ENCODE data around the gene TECR. TPM values are rescaled to one million over a fixed set of nuclear protein-coding genes. Genes with fewer than 3 reads are reported as not detected.

The TECR gene
- total and polyA plus RNA-seq, 2 of the 13 experiments (the other 11 are each of a cell fraction or from before 2014, with no cell fraction given) = 54.9 to 121 TPM

GRCh38 chr19:14519860-14520407 is 9.5 kb upstream of the TECR start (continued):
- TF ChIP-seq ZNF784 (CRISPR knock-in tag; IDR thresholded peaks at IDR 0.05; ENCODE audit: borderline replicate concordance) (no peak), ZBTB42 (CRISPR knock-in tag; IDR thresholded peaks at IDR 0.05) (no peak), KDM5A (IDR thresholded peaks at IDR 0.05; ENCODE audit: borderline replicate concordance, low read length) (no peak), MAFF (IDR thresholded peaks at IDR 0.05; ENCODE audit: low read depth, low read length) (peak; percentile 58), PAXIP1 (CRISPR knock-in tag; conservative IDR thresholded peaks at IDR 0.05) (peak; percentile 81), ZBTB21 (CRISPR knock-in tag; IDR thresholded peaks at IDR 0.05) (0 out of 2 replicates have a peak, but pooled peaks have one; percentile 18), ZNF234 (CRISPR knock-in tag; conservative IDR thresholded peaks at IDR 0.05) (no peak), ZUFSP (CRISPR knock-in tag; IDR thresholded peaks at IDR 0.05; ENCODE audit: borderline replicate concordance) (no peak), SSRP1 (CRISPR knock-in tag; IDR thresholded peaks at IDR 0.05) (no peak)
- TF ChIP-seq, protein P1, sequence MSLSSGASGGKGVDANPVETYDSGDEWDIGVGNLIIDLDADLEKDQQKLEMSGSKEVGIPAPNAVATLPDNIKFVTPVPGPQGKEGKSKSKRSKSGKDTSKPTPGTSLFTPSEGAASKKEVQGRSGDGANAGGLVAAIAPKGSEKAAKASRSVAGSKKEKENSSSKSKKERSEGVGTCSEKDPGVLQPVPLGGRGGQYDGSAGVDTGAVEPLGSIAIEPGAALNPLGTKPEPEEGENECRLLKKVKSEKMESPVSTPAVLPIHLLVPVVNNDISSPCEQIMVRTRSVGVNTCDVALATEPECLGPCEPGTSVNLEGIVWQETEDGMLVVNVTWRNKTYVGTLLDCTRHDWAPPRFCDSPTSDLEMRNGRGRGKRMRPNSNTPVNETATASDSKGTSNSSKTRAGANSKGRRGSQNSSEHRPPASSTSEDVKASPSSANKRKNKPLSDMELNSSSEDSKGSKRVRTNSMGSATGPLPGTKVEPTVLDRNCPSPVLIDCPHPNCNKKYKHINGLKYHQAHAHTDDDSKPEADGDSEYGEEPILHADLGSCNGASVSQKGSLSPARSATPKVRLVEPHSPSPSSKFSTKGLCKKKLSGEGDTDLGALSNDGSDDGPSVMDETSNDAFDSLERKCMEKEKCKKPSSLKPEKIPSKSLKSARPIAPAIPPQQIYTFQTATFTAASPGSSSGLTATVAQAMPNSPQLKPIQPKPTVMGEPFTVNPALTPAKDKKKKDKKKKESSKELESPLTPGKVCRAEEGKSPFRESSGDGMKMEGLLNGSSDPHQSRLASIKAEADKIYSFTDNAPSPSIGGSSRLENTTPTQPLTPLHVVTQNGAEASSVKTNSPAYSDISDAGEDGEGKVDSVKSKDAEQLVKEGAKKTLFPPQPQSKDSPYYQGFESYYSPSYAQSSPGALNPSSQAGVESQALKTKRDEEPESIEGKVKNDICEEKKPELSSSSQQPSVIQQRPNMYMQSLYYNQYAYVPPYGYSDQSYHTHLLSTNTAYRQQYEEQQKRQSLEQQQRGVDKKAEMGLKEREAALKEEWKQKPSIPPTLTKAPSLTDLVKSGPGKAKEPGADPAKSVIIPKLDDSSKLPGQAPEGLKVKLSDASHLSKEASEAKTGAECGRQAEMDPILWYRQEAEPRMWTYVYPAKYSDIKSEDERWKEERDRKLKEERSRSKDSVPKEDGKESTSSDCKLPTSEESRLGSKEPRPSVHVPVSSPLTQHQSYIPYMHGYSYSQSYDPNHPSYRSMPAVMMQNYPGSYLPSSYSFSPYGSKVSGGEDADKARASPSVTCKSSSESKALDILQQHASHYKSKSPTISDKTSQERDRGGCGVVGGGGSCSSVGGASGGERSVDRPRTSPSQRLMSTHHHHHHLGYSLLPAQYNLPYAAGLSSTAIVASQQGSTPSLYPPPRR (CRISPR knock-in tag; IDR thresholded peaks at IDR 0.05; ENCODE audit: borderline replicate concordance) = peak; percentile 48; the same call in 1 of the 2 replicates
- TF ChIP-seq, protein P2, sequence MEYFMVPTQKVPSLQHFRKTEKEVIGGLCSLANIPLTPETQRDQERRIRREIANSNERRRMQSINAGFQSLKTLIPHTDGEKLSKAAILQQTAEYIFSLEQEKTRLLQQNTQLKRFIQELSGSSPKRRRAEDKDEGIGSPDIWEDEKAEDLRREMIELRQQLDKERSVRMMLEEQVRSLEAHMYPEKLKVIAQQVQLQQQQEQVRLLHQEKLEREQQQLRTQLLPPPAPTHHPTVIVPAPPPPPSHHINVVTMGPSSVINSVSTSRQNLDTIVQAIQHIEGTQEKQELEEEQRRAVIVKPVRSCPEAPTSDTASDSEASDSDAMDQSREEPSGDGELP (IDR thresholded peaks at IDR 0.05; ENCODE audit: borderline replicate concordance, low read depth) = peak; percentile 89
